ENCODE measurements around the gene SNX11.

Gene SNX11

DNA sequence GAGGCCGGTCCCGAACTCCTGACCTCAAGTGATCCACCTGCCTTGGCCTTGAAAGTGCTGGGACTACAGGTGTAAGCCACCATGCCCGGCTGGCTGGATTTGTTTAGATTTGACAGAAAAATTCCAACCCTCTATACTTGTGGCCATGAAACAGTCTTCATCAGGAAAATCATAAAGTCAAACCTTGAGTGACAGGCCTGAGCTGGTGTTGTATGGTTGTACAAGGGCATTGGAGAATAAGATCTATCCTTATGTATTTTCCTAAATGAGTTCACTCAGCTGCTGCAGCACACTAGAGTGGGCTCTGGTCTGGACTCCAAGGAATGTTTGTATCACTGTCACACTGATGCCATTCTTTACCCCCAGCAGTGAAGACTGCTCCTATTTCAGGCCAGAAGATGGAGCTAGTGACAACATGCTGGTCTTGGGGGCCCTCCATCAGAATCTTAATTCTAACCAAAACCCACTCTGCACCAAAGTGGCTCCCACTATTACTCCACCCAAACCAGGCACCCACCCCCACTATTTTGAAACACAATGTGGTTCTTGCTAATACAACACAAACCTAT, 27.4 kb downstream of the SNX11 start:
- DNase-seq, result peak in 1 of 2 experiments; percentile 12

DNA sequence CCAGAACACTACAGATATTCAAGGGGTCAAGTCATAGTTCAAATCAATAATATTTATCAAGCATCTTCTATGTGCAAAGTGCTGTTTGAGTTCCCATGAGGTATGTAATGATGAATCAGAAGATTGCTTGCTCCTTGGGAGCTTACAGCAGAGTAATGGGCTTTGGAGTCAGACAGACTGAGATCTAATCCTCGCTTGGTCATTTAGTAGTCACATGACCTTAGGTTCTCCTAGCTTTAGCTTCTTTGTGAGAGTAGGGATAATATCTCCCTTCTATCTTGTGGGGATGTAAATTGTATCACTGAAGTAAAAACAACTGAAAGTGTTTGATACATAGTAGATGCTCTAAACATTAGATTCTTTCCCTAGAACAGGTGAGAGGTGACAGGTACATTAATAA, 30.1 kb downstream of the SNX11 start:
- DNase-seq, result no peak

DNA sequence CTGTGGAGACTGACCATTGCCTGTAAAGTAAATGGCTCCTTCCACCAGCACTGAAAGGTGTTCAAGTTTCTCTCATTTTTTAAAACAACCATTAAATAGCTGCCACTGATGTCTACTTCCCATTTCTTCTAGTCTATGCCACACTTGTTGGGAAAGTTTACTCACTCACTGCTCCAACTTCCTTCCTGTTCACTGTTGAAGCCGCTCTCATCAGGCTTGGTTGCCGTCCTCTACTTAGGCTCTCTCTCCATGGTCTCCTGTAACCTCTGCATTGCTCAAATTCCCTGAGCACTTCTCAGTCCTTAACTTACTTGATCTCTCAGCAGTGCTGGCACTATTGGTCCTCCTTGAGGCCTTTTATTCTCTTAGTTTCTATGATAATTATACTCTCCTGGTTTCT, 32.4 kb downstream of the SNX11 start:
- peak; percentile 87 to 93 for DNase-seq

DNA sequence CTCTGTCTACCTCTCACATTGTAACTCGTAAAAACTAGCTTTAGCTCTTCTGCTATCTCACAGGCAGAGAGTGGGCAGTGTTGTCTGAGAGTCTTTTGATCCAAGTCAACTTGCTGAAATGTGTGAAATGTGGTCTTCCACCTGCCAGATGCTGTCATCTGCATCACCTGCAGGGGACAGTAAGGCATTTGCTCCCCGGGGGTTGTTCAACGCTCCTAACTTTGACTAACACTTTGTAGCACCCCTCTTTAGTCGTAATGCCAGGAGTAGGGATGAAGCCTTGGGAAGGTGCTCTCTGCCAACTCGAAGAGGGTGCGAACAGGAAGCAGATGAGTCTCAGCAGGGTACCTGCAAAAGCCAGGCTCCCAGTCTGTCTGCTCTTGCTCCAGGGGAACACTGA, 36.1 kb downstream of the SNX11 start:
- no peak for DNase-seq

DNA sequence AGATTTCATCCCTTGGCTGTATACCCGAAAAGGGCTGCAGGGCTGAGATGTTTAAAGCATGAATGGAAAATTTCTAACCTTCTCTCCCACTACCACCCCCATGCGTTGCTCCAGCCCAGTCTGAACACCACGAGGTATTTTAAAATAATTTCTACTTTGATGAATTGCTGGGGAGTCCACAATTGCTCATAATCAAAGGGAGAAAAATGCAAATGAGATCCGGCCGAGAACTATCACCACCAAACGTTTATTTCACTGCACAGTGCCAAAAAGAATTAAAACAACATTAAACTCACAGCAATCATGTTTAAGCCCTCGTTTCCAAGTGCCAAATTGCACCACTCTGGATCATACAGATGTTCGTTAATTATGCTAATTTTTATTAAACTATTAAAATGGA, 36.7 kb downstream of the SNX11 start:
- DNase-seq, result no peak

DNA sequence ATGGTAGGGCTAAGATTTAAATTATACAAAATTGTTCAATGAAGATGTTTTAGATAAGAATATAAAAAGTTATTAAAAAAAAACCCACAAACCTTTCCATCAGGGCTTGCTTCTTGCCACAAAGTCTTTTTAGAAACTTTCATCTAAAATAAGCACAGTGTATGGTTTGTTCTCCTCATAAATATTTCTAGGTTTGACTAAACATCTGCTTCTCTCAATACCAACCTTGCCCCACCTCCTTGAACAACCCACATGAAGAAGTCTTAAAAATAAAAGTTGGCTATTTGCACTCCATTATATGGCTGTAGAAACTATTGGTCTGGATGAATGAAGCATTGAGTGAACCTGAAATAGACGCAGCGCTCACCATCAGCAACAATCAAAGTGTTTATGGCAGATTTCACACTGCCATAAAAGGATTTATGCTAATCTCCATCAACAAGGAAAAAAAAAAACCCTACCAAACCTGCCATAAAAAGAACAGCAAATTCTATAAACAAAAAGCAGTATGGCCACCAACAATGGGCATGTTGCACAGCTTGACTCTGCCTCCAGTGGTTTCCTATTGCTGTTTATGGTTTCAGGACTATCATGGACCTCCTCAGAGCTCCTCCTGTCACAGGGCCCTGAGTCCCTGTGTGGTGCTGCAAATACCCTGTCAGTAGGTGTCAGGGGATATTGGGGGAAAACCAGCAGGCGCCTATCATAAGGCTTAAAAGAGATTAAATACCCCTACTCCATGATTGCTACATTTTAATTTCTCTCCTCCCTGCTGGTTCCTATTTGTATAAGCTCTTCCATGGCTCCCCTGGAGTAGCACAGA, 37.6 kb downstream of the SNX11 start:
- no peak for DNase-seq

DNA sequence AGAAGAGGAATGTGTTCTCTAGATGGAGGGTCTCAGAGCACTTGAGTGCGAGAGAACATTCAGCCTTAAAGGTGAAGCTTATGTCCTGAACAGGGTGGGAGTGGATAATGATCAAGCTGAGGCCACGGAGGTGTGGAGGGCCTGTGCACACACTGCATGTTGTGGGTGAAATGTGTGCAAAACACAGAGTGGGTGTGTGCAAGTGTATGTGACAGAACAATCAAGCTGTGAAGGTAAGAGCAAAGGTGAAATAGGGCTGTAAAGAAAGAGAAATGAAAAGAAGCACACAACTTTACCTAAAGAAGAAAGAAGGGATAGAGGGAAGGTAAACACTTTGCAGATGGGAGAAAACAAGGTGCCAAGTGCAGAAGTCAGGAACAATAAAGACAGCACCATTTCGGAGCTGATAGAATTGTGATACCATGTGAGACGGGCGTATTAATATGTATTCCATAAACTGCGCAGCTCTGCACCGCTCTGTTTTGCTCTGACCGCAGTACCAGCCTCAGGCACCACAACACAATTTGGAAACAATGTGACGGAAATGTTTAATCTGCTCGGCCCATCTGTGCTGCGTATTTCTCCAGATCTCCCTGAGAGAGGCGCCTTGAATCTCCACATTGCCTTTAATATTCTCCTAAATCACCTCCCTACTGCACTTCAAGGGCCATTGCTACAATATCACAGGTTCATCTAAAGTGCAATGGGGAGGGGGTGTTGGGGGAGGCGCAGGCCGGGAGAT, 40.6 kb downstream of the SNX11 start:
- DNase-seq, result peak in 1 of 2 experiments; percentile 9

DNA sequence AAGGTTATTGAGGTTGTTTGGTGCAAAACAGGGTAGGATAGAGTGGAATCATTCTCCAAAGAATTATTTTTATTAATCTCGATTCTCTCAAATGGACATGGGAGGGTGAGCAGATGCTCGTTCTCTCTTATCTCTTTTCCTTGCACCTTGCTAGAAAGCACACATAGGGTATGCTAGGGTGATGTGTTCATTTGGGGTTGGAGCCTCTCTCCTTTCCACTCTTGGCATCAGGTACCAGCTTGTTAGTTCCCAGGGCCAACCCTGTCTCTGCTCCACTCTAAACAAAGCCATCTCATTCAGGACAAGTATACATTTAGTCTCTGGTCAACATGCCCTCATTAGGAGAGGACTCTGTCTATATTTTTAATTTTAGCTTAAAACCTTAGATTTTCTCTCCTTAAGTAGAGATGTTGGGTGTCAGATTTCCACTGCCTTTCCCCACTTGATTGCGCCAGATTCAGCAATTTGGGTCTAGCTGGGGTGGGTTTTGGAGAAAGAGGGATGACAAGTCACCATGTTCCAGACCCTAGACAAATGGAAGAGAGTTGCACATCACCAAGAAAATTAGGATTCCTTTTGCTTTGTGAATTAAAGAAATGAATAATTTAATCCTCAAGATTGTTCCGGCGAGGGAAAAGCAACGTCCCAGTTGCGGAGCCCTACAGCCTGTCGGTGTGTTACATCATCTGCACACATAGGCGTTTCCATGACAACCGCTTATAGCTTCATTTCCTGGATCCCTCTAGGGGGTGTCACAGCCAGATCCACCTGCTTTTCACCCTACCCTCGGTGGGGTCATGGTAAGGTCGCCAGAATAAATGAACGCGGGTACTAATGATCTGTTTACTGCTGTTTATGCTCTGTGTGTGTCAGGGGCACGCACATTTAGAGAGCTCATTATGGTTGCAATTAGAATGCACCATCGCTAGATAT, 41.6 kb downstream of the SNX11 start:
- no peak for DNase-seq

DNA sequence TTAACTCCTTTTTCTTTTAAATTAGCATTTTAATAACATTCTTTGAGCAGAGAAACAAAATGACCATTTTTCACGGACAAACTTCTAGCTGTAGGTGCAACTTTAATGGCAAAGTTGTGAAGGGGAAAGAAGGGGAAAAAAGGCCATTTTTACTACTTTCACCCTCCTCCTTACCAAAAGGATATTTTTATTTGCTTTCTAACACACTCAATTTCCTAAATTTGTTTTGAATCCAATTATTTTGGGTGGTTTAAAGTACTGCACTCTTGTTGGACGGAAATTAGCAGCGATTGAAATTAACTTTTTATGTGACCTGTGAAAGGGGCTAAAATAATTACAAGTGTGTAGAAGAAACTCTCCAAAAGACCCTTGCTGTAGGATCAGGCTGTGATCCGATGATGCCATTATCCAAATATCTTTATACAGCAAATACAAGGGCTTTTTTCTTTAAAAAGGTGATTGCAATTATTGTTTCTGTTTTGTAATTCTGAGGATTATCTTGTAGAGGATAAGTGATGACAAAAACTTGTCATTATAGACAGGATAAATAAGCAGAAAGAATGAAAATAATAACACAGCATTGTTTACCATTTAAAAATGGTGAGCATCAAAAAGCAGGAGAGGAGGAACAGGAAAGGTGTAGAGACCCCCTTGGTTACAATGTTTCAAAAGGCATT, 42.4 kb downstream of the SNX11 start:
- no peak for DNase-seq

DNA sequence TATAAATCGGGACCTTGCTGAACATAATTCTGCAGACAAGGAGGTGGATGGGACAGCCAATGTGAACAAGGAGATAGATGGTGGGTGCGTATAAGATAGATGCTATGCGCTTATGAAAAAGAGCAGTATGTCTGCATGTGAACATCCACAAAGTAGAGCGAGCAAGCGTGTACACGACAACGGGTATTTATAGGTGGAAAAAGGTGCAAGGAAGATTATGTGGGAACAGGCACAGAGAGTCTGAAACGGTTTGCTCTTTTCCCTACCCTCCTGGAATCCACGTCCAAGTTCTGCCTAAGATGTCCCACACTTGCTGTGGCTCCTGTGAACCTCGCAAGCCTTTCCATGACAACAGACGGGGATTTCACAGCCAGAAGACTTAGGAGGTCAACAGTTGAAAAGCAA, 43.0 kb downstream of the SNX11 start:
- DNase-seq, result no peak

DNA sequence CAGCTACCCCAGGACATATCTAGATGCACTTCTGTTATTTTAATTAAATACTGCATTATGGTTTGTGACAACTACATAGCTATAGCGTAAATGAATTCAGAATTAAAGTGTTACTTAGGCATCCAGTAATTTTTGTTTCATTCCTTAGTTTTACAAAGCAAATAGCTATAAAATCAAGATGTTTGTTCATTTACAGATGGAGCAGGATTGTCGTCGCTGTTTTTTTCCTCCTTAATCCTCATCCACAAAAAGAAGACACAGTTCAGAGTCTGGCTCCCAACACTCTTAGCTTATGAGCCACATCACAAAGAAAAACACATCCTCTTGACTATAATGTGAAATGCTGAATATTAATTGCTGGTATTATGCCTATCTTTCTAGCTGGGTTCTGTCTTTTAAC, 43.7 kb downstream of the SNX11 start:
- DNase-seq, result no peak

DNA sequence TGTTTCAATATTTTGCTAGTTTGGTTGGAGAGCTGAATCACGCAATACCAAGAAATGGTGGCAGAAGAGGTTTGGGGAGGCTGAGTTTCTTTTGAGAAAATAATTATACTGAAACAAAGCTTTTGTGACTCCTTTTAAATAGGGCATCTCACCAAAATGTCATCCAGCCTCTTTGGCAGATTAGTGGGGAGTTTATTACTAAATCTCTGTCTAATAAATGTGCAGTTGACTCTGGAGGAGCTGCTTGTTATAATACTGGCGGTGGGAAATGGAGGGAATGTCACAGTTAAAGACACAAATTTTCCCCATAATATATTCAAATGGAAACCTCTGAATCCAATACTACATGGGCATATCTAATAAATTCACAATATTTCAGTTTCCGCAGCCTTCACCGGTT, 44.7 kb downstream of the SNX11 start:
- no peak for DNase-seq

DNA sequence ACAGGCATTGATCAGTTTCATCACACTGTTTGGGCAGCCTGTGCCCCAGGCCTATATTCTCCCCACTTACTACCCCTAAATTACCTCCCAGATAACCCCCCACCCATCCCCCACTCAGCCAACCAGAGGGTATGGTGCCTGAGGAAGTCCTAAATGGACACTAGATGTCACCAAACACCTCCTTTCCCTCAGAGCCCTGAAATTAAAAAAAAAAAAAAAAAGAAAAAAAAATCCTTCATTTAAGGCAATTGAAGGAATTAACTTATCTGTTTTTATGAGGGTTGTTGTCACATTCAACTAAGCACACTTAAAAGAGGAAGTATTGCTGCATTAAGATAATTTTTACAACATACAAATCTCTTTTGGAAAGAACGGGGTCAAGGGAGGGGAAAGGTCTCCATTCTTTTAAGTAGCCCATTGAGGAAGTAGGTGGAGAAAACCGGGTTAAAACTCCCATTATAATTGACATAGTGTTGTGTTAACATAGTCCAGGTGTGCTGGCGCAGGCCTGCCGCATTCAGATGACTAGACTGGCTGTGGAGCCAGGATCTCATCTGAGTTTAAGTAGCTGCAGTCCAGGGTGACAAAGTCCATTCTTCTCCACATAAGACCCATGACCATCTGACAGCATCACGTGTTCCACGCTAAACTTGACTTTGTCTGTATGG, 46.3 kb downstream of the SNX11 start:
- DNase-seq, result peak; percentile 48 to 65

DNA sequence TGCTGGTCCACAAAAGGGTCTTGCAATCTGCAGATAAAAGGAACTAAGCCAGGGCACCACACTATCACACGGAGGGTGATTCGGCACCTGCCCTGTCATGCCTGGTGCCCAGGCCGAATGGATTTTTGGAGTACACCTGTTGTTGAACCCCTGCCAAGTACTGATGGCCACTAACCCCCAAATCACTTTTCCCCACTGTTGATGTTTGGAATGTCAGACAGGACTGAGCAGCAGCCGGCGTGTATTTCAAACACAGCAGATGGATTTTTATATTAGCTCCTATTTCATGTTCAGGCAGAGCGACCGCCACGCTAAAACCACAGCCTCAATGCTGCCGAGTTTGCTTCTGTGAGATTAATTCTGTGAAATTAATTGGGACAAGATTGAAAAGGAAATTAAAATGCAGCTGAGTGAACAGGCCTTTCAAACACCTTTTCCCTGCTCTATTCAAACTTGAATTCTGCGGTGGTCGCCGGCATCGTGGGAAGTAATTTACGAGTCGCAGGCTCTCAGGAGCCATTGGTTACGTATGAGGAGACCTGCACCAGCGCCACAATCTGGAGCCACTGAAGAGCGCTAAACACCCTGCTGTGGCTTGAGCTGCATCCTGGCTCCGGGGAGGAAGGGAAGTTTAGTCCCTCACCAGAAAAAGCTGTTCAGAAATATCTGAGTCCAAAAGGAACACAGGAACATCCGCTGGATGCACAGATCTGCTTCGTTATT, 48.5 kb downstream of the SNX11 start:
- no peak for DNase-seq

DNA sequence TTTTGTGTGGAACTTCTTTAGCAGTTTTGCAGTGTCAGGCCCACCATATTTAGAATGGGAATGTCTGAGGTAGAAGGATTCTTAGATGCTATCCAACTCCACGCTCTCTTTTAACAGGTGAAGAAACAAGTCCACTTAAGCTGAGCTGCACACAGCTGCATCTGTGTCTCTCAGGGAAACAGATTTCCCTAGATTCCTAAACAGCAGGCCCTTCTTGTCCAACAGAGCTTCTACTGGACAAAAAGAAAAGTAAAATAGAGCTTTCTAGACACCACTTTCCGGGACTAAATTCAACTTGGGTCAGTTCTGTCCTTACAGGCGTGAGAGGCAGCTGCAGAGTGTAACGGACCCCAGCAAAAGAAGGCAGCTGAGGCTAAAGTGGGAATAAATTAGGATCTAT, 51.7 kb downstream of the SNX11 start:
- no peak for DNase-seq

DNA sequence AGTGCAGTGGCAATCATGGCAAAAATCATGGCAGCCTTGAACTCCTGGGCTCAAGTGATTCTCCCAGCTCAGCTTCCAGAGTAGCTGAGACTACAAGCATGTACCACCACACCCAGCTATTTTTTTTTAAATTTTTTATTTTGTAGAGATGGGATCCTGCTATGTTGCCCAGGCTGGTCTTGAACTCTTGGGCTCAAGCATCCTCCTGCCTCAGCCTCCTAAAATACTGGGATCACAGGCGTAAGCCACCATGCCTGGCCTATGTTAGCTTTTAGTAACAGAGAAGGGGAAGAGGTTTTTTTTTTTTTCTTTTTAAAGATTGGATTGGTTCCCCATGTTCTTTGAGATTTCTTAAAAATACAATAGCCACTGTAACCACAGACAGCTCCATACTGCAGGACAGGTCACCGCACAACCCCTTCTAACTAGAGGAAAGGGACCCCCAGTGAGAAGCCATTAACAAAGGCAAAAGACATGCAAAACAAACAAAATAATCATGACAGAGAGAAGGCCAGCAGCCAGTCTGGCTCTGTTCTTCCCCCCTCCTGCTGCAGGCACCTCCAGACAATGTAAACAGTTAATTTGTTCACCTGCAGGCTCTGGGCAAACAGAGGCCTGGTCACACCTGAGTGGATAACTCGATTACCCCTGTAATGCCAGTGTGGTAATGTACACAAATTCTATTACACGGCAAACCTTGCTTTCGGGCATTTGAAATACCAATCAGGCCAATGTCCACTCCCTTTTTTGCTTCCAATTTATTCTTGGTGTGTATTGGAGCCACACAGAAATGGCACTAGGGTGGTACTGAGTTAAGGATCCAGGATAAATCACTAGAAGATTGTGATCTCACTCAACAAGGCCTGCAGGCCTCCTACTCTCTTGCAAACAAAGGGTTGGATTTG, 52.9 kb downstream of the SNX11 start:
- DNase-seq, result no peak

DNA sequence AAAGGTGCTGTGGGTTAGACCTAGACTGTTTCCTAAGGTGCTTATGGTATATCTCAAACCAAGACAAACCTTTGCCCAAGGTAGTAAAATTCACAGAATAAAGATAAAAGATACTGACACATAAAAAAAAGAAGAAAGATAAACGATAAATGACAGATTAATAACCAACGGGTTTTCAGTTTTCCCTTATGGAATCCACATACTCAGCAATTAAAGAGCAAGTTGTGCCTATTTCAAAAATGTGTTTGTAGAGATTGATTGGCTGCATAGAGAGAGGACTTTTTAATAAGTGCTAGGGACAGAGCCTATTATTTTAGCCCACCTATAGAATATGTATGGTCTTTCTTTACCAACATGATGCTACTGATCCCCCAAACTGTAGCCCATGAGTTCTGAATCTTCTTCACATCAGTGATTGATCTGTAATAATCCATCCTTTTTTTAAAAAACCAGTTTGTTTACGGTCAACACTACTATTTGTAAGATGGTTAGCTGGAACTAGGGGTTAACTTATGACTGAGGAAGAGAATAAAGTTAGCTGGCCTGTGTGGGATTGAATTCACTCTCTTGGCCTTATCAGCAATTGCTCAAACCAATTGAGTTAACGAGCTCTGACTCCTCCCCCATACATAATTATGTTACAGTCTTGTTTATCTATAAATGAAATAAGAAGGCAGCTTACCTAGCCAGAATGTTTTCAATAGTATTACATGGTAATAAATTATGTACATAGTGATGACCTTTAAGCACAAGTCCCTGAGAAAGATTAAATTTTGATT, 53.8 kb downstream of the SNX11 start:
- DNase-seq, result no peak

DNA sequence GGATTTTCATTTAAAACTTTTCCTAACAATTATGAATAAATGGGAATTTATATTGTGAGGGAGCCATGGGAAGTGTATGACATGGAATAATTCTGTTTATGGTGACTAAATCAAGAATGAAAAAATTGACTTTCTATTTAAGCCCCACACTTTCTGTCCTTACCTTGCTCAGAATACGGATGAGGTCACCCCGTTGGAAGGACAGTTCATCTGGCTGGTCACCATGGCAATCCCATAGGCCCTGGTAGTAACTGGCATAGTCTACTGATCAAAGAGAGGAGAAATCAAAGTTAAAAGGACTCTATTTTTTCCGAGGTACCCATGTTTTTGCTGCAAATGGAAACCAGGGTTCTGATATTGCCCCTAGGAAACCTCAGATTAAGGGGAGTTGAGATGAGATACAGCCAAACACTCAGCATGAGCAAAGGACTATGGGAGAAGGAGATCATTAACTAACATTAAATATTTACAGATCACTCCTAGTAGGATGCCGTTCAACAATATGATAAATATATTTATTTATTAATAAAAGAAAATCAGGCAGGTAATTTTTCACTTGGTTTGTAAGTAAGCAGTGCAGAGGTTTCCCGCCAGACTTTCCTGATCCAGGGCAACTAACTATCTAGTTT, 54.9 kb downstream of the SNX11 start:
- DNase-seq, result no peak

Data from AML-193 (cell line).